Endothelial cell of umbilical vein (primary cell): ENCODE data around the gene GPR157. TPM values are rescaled to one million over a fixed set of nuclear protein-coding genes. Genes with fewer than 3 reads are reported as not detected.

Source experiments
- BruUV-seq: library from RNA; stranded (reverse); fragments of 400-500 nt; replicated peaks from 2 replicates; lab custom pipeline; 2021; lab: Mats Ljungman, UMichigan
- CTCF ChIA-PET: fragments of 300-600, 350-600 bp; sonication (Branson Sonifier 250); formaldehyde crosslinking; loops from one replicate; lab custom pipeline; 2021; ENCODE audit warnings: antibody characterized with exemption, inconsistent platforms; lab: Charles Lee
- POLR2A ChIA-PET: fragments of 300-600, 350-600 bp; sonication (Branson Sonifier 250); formaldehyde crosslinking; loops from one replicate; lab custom pipeline; 2021; ENCODE audit warnings: antibody characterized with exemption, inconsistent platforms; lab: Charles Lee
- DNase-seq: peaks from one replicate; pipeline ENCODE4 v3.0.0-alpha.2; 2011; ENCODE audit warnings: low read depth, low spot score
- FAIRE-seq: peaks from 2 replicates; lab custom pipeline; 2011; peaks lifted over from hg19 to GRCh38; lab: Jason Lieb, UNC
- H2AFZ ChIP-seq: 2 replicates; pipeline ENCODE4 v1.6.0; 2012; ENCODE audit warnings: low read depth, low read length, control low read depth, inconsistent platforms
- H3K27ac ChIP-seq: 2 replicates; pipeline ENCODE4 v1.5.1; 2011; ENCODE audit warnings: low read depth, mild to moderate bottlenecking, control low read depth, low read length, moderate library complexity; ENCODE audit not compliant: insufficient read depth
- H3K27me3 ChIP-seq, 2 experiments: 2 replicates each; pipeline versions ENCODE4 v1.6.0 to v1.6.1; 2011; ENCODE audit warnings: low read length in 2 of 2, mixed read lengths in 1 of 2; ENCODE audit not compliant: control insufficient read depth in 2 of 2, insufficient read depth in 2 of 2
- H3K36me3 ChIP-seq, 2 experiments: 2 replicates in 1 of 2; 3 replicates in 1 of 2; pipeline ENCODE4 v1.5.1; 2011; ENCODE audit warnings: low read length in 2 of 2, mild to moderate bottlenecking in 1 of 2, moderate library complexity in 1 of 2; ENCODE audit not compliant: control insufficient read depth in 2 of 2, insufficient read depth in 2 of 2; ENCODE audit errors: extremely low read depth in 1 of 2
- H3K4me1 ChIP-seq: 3 replicates; pipeline ENCODE4 v1.5.1; 2011; ENCODE audit warnings: mild to moderate bottlenecking, low read length; ENCODE audit not compliant: control insufficient read depth, insufficient read depth; ENCODE audit errors: extremely low read depth
- H3K4me2 ChIP-seq: 2 replicates; pipeline ENCODE4 v1.6.1; 2011; ENCODE audit warnings: low read length, control low read depth, mixed read lengths; ENCODE audit not compliant: insufficient read depth
- H3K4me3 ChIP-seq, 3 experiments: fragments of 200-600 bp in 1 of 3; sonication (generic), shearing (Covaris generic) in 1 of 3; replicated peaks in 1 of 3; 2 replicates each; pipeline ENCODE4 v1.5.1; 2011 to 2016; ENCODE audit warnings: control low read depth in 3 of 3, low read length in 3 of 3, mild to moderate bottlenecking in 2 of 3, inconsistent platforms in 1 of 3, low read depth in 1 of 3, moderate library complexity in 1 of 3; ENCODE audit not compliant: insufficient read depth in 1 of 3
- H3K79me2 ChIP-seq: 2 replicates; pipeline ENCODE4 v1.6.0; 2012; ENCODE audit warnings: low read length, inconsistent platforms; ENCODE audit not compliant: control insufficient read depth, insufficient read depth
- H3K9ac ChIP-seq: replicated peaks from 2 replicates; pipeline ENCODE3; 2011; ENCODE audit warnings: low read length, control low read depth; ENCODE audit not compliant: insufficient read depth; ENCODE audit errors: extremely low read depth
- H3K9me1 ChIP-seq: replicated peaks from 3 replicates; pipeline ENCODE4 v1.6.0; 2011; ENCODE audit warnings: mild to moderate bottlenecking, low read length; ENCODE audit not compliant: control insufficient read depth, insufficient read depth; ENCODE audit errors: extremely low read depth
- H3K9me3 ChIP-seq: replicated peaks from 2 replicates; pipeline ENCODE4 v1.5.1; 2012; ENCODE audit warnings: low read length, inconsistent platforms; ENCODE audit not compliant: control insufficient read depth, insufficient read depth
- H4K20me1 ChIP-seq: replicated peaks from 2 replicates; pipeline ENCODE3; 2011; ENCODE audit warnings: mild to moderate bottlenecking, low read length; ENCODE audit not compliant: control insufficient read depth, insufficient read depth; ENCODE audit errors: extremely low read depth
- EZH2 ChIP-seq: IDR thresholded peaks from 2 replicates; pipeline ENCODE4 v1.6.1; 2012; ENCODE audit warnings: borderline replicate concordance, low read depth, mild to moderate bottlenecking, moderate library complexity, low read length, inconsistent platforms; ENCODE audit not compliant: severe bottlenecking
- FOS ChIP-seq: IDR thresholded peaks from 2 replicates; pipeline ENCODE4 v1.6.1; 2011; ENCODE audit warnings: mild to moderate bottlenecking, low read length, moderate library complexity, borderline replicate concordance; ENCODE audit not compliant: insufficient read depth
- GATA2 ChIP-seq: IDR thresholded peaks from 2 replicates; pipeline ENCODE4 v1.7.0; 2011; ENCODE audit warnings: low read depth, mild to moderate bottlenecking, moderate library complexity, mixed read lengths, low read length; ENCODE audit not compliant: insufficient read length, insufficient read depth
- JUN ChIP-seq: IDR thresholded peaks from 2 replicates; pipeline ENCODE4 v1.6.1; 2011; ENCODE audit warnings: borderline replicate concordance, low read depth; ENCODE audit not compliant: insufficient read length, insufficient read depth
- MYC ChIP-seq: IDR thresholded peaks from one replicate; pipeline ENCODE4 v1.6.1; 2011; ENCODE audit warnings: mild to moderate bottlenecking, low read depth, low read length
- POLR2A ChIP-seq: IDR thresholded peaks from 2 replicates; pipeline ENCODE4 v1.6.1; 2012; ENCODE audit warnings: low read depth, mild to moderate bottlenecking, control low read depth, low read length
- POLR2AphosphoS5 ChIP-seq: IDR thresholded peaks from 2 replicates; pipeline ENCODE4 v1.6.1; 2012; ENCODE audit warnings: low read depth, mild to moderate bottlenecking, control low read depth, low read length, moderate library complexity; ENCODE audit not compliant: insufficient read depth
- dilution Hi-C: fragments of 300-500 bp; cut with MboI; formaldehyde crosslinking; loops from one replicate; pipeline ENCODE4 v1.15.0; 2019; ENCODE audit warnings: low sequenced_read_pairs; ENCODE audit not compliant: extremely low pct_ligation_motif_present
- intact Hi-C: fragments of 100-400 bp; cut with micrococcal nuclease; formaldehyde crosslinking; loops from one replicate; pipeline ENCODE4 v1.10.0; 2022
- polyA plus RNA-seq, 4 experiments: library from polyadenylated mRNA; depleted of rRNA in 3 of 4; stranded (reverse) in 3 of 4; unstranded in 1 of 4; fragments of >200 nt; gene quantifications; 2 replicates each; pipeline versions ENCODE4 v1.2.1 to v1.2.3, GENCODE V29; 2011 to 2012; ENCODE audit warnings: missing spikeins in 1 of 4
- total RNA-seq: library from RNA; stranded (reverse); gene quantifications from 2 replicates; pipeline ENCODE4 v1.2.3, GENCODE V29; 2021
- TF ChIP-seq, protein P1 (sequence below), 2 donors: IDR thresholded peaks; 1 replicate in 1 of 2; 2 replicates in 1 of 2; pipeline ENCODE4 v1.5.1; 2011; ENCODE audit warnings: low read length in 2 of 2, mild to moderate bottlenecking in 2 of 2, moderate library complexity in 2 of 2, control low read depth in 1 of 2, inconsistent platforms in 1 of 2, low read depth in 1 of 2; ENCODE audit not compliant: insufficient read depth in 1 of 2; ENCODE audit errors: extremely low read depth in 1 of 2
- TF ChIP-seq, protein P2 (sequence below): IDR thresholded peaks from 2 replicates; pipeline ENCODE4 v1.6.1; 2011; ENCODE audit not compliant: insufficient read depth, insufficient read length

Gene GPR157
- total and polyA plus RNA-seq, 2 donors (not counting 3 experiments of a cell fraction or from before 2014, with no cell fraction given), result 1.0 to 6.5 TPM

GRCh38 chr1:9093581-9093980 lies 35.3 kb downstream of the GPR157 start:
- Histone ChIP-seq H3K27me3 (peaks cover 21 to 25% of the 10 kb centered on the region in 2 experiments), H3K27ac (no peak overlapping the region), H3K79me2 (no peaks in the 10 kb centered on the region), H3K9ac (no peak overlapping the region), H3K9me3 (no peaks in the 10 kb centered on the region), H3K36me3 (no peaks in the 10 kb centered on the region), H3K4me2 (no peak overlapping the region), H3K9me1 (no peaks in the 10 kb centered on the region), H3K4me3 (no peak overlapping the region), H4K20me1 (no peaks in the 10 kb centered on the region), H3K4me1 (no peaks in the 10 kb centered on the region), H2AFZ (no peak overlapping the region)
- FAIRE-seq (no peak), DNase-seq (no peak)
- TF ChIP-seq POLR2A, result no peak
- no peak for TF ChIP-seq POLR2AphosphoS5
- no peak for TF ChIP-seq MYC
- no peak for TF ChIP-seq JUN
- TF ChIP-seq EZH2, result no peak
- TF ChIP-seq, protein P1, sequence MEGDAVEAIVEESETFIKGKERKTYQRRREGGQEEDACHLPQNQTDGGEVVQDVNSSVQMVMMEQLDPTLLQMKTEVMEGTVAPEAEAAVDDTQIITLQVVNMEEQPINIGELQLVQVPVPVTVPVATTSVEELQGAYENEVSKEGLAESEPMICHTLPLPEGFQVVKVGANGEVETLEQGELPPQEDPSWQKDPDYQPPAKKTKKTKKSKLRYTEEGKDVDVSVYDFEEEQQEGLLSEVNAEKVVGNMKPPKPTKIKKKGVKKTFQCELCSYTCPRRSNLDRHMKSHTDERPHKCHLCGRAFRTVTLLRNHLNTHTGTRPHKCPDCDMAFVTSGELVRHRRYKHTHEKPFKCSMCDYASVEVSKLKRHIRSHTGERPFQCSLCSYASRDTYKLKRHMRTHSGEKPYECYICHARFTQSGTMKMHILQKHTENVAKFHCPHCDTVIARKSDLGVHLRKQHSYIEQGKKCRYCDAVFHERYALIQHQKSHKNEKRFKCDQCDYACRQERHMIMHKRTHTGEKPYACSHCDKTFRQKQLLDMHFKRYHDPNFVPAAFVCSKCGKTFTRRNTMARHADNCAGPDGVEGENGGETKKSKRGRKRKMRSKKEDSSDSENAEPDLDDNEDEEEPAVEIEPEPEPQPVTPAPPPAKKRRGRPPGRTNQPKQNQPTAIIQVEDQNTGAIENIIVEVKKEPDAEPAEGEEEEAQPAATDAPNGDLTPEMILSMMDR (IDR thresholded peaks at IDR 0.05; ENCODE audit: extremely low read depth in 1 of 2, insufficient read depth in 1 of 2, low read depth in 1 of 2, low read length in 2 of 2), result no peak
- no peak for TF ChIP-seq FOS
- TF ChIP-seq, protein P2, sequence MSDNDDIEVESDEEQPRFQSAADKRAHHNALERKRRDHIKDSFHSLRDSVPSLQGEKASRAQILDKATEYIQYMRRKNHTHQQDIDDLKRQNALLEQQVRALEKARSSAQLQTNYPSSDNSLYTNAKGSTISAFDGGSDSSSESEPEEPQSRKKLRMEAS, result no peak
- no peak for TF ChIP-seq GATA2
- ChIA-PET POLR2A (no interaction called here), CTCF (interaction anchor here (0.6 to 1.3 kb wide), 3 partner anchors 30 to 142 kb away, joined by 3 to 5 read pairs (median 3); no protein-coding TSS in a partner anchor)
- no TSS peak for BruUV-seq
- intact Hi-C loops (no loop called here), dilution Hi-C loops (no loop called here)
